Measurements from ENCODE around the gene TUFM. TPM values are rescaled to one million over a fixed set of nuclear protein-coding genes. Genes with fewer than 3 reads are reported as not detected.
"Not testable (repeated sequence)": the region's sequence is repeated elsewhere in the genome, so short reads cannot be mapped to it uniquely, and the experiment has no call there.

The TUFM gene
- total RNA-seq, result 162 TPM

DNA sequence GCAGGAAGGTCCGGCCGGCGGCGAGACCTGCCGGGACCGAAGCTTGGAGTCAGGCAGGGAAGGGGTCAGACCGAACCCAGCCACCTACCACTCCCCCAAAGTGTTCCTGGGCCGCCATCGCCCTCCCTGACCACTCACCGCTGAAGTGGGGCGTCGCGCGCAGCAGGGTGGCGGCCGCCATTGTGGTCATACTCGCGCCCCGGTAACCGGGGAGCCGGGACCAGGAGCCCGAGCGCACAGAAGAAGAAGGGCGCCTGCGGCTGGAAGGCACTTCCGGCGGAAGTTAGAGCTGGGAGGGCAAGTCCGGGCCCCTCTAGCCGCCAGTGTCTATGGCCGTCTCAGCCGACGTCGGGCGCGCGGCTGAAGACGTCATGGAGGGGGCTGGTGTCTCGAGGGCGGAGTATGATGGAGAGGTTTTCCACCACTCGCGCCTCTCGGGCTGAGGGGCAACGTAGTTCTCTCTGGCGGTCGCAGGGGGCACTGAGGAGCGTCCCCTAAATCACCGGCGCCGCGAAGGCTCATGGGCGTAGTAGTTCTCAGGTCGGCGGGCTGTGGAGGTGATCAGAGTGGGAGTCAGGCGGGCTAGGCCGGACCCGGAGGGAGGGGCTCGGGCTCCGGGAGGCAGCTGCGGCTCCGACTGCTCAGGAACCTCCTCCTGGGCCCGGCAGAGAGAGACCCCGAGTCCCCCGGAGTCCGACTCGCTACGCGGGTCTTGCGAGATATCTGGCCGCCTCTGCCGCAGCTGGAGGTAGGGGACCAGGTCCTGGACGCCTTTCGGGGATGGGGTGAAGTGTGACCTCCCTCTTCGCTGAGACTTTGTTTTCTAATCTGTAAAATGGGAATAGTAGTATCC, at the start of gene TUFM:
Gene TUFM (minus strand): TSS at position 269 of the 853 bp plus-strand sequence. CDS start 79 bp downstream, at position 190.
- peak; percentile 92 to 99 (median 99) for DNase-seq (ENCODE audit: low read depth in 2 of 3, low spot score in 2 of 3)

DNA sequence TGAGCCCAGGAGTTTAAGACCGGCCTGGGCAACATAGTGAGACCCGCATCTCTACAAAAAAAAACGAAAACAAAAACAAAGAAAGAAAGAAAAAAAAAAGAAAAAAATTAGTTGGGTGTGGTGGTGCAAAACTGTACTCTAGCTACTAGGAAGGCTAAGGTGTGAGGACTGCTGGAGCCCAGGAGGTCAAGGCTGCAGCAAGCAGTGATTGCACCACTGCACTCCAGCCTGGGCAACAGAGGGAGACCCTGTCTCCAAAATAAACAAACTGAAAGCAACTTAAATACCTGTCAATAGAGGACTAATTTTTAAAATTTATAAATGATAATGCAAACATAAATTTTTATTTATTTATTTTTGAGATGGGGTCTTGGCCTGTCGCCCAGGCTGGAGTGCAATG, 49.5 kb upstream of the TUFM start:
- no peak for DNase-seq (ENCODE audit: low read depth in 2 of 3, low spot score in 2 of 3)

DNA sequence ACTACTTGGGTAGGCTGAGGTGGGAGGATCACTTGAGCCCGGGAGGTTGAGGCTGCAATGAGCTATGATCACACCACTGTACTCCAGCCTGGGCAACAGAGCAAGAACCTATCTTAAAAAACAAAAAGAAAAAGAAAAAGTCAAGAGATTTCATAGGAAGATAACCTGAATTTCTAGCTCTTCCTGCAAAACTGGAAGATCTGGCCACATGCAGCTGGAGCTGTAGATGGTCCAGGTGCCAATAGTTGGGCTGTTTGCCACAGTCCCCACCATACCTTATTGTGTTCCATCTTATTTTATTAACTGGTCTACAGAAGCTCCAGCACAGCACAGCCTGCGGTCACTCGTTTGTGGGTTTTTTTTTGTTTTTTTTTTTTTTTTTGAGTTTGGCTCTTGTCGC, 47.1 kb upstream of the TUFM start:
- DNase-seq (ENCODE audit: low read depth in 2 of 3, low spot score in 2 of 3), result no peak

DNA sequence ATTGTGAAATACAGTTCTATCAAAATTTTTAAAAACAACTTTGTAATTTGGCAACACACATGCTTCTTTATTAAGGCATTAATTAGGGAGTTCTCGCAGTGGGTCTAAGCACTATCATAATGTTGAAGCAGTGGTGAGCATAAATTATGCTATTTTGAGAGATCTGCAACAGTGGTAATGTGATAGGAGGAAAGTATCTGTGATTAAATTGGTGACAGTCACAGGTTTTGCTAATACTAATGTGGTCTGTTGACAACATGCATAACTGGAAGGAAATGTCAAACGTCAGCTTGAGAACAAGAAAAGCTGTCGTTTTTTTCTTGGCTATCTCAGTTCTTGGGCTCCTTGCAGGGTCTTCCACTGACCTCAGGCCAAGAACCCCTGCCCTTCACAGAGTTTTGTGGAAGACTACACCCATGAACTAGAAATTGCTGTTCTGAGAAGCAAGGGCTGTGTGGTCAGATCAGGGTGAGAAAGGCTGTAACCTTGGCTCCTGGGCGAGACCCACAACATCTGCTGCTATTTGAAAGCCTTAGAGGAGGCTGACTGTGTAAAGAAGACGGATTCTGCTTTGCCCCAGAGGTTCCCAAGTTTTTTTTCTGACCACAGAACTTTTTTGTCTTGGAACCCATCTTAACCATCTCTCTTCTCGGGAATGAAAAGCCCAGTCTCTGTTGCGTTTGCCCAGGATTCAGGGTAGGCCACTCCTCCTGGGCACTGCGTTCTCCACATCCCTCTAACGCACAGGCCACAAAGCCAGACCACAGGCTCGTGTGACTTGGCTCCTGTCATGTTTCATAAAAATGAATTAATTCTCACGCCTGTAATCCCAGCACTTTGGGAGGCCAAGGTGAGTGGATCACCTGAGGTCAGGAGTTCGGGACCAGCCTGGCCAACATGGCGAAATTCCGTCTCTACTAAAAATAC, 46.1 kb upstream of the TUFM start:
- no peak for DNase-seq (ENCODE audit: low read depth in 2 of 3, low spot score in 2 of 3)

DNA sequence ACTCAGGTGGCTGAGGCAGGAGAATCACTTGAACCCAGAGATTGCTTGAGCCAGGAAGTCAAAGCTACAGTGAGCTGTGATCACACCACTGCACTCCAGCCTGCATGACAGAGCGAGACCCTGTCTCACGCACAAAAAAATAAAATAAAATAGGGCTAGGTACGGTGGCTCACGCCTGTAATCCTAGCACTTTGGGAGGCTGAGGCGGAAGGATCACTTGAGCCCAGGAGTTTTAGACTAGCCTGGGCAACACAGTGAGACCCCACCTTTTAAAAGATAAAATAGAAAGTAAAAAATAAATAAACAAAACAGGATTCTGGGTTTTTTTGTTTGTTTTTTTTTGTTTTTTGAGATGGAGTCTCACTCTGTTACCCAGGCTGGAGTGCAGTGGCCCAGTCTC, 44.2 kb upstream of the TUFM start:
- not testable (repeated sequence) for DNase-seq (ENCODE audit: low read depth in 2 of 3, low spot score in 2 of 3)

DNA sequence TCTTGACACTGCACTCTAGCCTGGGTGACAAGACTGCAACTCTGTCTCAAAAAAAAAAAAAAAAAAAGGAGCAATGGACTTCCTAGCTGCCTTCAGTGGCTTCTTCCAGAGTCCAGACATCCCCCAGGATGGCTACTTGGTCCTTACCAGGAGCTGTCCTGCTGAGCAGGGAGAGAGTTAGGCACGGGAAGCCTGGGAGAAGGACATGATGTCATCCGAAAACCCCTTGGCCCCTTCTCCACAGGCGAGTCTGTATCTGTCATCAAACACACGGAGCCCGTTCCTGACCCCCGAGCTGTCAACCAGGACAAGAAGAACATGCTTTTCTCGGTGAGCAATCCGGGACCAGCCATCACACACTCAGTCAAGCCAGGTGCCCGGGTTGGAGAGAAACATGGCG, 40.8 kb upstream of the TUFM start:
- DNase-seq (ENCODE audit: low read depth in 2 of 3, low spot score in 2 of 3), result no peak

DNA sequence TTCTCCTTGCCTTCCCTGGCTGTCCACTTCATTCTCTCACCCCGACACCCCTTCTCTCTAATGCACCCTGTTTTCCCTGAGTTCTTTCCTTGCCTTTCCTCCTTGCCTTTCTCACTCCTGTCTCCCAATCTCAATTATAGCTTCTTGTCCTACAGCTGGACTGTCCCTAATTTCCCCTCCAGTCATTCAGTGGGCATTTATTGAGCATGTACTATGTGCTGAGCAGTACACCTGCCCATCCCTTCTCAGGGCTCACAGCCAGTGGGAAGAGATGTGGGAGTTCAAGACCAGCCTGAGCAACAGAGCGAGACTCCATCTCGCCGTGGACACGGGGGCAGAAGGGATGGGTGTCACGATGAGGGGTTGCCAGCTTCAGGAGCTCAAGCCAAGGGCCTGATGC, 37.9 kb upstream of the TUFM start:
- DNase-seq (ENCODE audit: low read depth in 2 of 3, low spot score in 2 of 3), result no peak

DNA sequence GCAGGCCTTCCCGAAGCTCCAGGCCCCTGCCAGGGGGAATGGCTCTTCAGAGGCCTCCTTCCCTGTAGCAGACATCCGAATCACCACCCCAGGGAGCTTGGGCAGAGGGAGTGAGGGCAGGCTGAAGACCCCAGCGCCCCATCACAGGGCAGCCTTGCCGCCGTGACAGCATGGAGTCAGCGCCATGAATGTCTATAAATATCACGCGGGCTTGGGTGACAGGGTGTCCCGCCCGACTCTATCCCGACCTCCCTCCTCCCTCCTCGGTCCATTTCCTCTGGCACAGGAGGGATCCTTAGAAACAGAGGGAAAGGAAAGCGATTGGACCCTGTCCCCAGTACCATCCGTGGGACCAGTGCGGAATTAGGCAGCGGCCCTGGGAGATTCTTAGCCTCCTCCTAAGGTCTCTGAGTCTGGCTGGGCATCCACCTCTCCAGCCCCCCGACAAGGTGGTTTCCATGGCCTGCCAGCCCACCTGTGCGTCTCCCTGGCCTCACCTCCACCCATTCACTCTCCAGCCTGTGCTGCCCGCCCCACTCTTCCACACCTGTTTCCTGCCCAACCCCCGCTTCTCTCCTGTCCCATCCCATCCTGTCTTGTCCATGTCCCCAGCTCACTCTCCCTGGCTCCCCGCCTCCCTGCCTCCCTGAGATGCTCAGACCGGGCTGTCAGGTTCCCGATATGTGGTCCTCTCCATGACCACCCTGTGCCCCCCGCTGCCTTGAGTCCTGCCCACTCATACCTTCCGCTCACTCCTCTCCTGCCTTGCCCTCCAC, 37.3 kb upstream of the TUFM start:
- DNase-seq (ENCODE audit: low read depth in 2 of 3, low spot score in 2 of 3), result no peak

DNA sequence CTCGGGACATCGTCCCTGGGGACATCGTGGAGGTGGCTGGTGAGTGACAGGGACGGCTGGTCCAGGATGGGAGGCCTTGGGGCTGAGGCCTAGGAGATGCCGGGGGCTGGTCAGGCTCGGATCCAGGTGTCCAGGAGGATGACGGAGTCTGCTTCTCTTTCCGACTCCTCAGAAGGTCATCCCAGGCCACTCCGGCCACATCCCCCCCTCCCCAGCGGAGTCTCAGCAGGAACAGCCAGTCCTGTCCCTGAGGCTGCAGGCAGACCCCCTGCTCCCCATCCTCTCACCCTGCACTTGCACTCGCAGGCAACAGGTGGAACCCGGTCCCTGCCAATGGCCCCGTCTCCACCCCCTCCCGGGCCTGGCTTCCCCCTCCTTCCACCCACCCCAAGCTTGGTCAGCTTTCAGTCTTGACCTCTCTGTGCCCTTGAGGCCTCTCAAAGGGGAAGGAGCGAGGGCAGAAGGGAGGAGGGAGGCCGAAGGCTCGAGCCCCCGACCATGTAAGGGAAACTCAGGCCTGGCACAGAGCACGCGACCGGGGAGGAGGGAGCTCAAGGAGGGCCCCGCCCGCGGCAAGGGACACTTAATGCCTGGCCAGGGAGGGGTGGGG, 36.5 kb upstream of the TUFM start:
- DNase-seq (ENCODE audit: low read depth in 2 of 3, low spot score in 2 of 3), result no peak

DNA sequence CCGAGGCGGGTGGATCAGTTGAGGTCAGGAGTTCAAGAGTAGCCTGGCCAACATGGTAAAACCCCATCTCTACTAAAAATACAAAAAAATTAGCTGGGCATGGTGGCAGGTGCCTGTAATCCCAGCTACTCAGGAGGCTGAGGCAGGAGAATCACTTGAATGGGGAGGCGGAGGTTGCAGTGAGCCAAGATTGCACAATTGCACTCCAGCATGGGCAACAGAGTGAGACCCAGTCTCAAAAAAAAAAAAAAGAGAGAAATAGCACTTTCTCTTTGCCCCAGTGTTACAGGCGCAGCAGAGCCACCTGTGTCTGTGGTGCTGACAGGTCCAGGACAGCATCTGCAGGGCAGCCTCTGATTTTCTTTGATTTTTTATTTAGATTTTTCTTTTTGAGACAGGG, 35.4 kb upstream of the TUFM start:
- DNase-seq (ENCODE audit: low read depth in 2 of 3, low spot score in 2 of 3), result not testable (repeated sequence)

DNA sequence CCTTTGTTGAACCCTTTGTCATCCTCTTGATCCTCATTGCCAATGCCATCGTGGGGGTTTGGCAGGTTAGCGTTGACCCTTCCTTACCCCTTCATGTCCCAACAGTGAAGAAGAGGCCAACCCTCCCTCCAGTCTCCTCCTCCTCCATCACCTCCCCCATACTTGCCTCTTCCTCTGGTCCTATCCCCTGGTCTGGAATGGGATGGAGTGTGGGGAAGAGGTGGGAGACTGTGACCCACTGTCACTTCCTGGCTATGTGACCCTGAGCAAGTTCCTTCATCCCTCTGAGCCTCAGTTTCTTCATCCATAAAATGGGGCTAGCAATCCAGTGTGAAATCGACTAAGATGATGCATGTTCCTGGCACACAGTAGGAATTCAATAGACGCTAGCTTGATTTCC, 34.8 kb upstream of the TUFM start:
- DNase-seq (ENCODE audit: low read depth in 2 of 3, low spot score in 2 of 3), result no peak

DNA sequence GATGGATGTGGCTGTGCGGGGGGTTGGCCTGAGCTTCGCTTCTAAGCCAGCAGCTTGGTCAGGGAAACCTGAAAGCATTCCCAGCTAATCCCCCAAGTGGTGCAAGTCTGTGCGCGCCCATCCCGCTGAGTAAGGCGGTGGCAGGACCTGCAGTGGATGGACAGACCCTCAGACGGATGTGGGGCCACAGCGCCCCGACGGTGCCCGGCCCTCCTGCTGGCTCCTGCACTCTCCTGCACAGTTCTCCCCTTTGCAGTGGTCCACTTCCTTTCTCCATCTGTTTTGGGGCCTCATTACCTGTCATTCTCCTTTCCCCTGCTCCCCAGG, 34.4 kb upstream of the TUFM start:
- no peak for DNase-seq (ENCODE audit: low read depth in 2 of 3, low spot score in 2 of 3)

DNA sequence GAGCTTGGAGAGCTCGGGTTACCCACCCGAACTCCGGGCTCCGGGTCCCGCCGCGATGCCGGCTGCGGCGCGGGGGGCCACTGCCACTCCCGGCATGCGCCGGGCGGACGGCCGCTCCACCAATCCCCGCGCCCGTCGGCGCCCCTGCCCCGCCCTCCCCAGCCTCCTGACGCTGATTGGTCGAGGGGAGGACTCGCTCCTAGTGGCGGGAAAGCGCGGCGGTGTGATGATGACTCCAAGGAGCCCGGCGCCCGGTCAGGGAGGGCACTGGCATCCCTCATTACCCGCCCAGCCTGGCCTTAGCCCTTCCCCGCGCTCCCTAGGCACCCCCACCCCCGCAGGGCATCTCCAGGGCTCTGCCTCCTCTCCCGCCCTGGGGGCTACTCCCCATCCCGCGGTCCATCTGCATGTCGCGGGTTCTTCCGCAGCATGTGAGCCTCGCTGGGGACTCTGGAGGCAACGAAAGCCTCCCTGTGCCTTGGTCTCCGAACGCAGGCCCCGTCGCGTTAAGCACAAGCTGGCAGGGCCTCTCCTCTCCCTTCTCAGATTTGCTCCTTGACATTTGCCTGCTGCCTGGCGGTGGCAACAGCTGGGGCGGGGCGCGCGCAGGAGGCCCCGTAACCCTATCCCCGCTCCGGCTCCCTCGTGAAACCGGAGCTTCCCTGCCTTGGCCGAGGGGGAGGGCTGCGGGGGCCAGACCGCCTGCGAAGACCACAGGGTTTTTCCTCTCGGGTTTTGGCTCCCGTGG, 33.9 kb upstream of the TUFM start:
- peak; percentile 61 to 87 (median 86) for DNase-seq (ENCODE audit: low read depth in 2 of 3, low spot score in 2 of 3)

DNA sequence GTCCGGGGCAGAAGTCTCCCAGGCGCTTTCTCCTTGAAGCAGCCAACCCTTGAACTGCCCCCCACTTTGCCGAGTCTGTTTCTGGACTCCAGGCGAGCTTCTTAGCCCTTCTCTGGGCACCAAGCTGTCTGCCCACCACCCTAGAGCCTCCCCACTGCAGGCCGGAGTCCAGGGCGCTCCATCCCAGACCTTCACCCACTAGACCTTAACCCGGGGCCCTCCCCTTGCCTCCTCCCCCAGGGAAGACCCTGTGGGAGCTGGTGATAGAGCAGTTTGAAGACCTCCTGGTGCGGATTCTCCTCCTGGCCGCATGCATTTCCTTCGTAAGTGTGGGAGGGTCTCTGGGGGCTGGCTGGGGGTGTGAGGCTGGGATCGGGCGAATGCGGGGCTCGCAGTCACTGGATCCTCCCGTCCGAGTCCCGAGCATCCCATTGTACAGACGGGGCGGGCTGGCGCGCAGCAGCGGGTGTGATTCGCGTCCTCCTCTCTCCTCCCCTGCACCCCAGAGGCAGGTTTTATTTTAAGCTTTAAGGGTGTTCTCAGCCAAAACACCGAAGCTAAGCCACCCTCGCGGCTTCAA, 33.2 kb upstream of the TUFM start:
- no peak for DNase-seq (ENCODE audit: low read depth in 2 of 3, low spot score in 2 of 3)

DNA sequence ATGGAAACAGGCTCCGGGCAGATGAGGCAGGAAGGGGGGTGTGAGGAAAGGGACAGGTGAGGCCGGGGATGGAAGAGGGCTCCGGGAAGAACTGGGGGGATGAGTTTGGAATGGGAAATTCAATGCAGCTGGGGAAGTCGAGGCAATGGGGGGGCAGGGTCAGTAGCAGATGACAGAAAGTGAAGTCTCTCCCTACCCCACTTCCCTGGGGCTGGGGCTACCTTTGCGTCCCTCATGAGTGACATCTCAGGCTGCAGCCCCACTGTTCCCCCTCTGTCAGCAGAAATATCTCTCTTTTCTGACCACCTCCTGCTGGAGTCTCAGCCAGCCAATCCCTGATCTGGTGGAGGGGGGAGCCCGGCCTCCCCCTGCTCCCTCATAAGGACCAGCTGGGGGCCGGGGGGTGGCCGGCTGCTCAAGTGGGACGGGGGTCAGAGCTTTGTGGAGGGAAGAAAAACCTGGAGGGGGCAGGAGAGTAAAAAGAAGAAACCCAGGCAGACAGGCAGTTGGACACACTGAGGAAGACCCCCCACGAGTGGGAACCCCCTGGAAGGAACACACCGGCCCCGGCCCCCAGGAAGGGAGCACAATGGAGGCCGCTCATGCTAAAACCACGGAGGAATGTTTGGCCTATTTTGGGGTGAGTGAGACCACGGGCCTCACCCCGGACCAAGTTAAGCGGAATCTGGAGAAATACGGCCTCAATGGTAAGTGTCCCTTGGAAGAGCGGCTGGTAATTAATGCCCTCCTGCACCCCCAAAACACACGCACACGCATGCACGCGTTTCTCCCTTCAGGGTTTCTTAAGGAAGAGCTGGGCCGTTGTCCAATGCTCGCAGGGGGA, 32.2 kb upstream of the TUFM start, which contains the start of gene ATP2A1:
Gene ATP2A1 (plus strand): TSS at position 406 of the 844 bp plus-strand sequence. CDS start 184 bp downstream, at position 590.
- DNase-seq (ENCODE audit: low read depth in 2 of 3, low spot score in 2 of 3), result no peak

DNA sequence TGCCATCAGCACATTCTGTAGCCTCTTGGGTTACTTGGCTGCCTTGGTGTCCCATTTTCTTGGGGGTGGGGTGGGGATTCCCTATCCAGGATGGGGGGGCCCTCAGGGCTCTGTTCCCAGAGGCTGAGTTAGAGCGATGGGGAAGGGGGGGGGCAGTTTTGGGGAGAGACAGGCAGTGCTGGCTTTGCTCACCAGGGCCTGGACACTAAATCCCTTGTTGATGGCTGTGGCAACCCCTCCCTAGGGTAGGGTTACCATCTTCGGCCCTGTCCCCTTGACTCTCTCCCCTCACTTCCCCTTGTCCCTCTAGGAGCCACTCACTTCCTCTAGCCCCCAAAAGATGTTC, 31.5 kb upstream of the TUFM start:
- no peak for DNase-seq (ENCODE audit: low read depth in 2 of 3, low spot score in 2 of 3)

DNA sequence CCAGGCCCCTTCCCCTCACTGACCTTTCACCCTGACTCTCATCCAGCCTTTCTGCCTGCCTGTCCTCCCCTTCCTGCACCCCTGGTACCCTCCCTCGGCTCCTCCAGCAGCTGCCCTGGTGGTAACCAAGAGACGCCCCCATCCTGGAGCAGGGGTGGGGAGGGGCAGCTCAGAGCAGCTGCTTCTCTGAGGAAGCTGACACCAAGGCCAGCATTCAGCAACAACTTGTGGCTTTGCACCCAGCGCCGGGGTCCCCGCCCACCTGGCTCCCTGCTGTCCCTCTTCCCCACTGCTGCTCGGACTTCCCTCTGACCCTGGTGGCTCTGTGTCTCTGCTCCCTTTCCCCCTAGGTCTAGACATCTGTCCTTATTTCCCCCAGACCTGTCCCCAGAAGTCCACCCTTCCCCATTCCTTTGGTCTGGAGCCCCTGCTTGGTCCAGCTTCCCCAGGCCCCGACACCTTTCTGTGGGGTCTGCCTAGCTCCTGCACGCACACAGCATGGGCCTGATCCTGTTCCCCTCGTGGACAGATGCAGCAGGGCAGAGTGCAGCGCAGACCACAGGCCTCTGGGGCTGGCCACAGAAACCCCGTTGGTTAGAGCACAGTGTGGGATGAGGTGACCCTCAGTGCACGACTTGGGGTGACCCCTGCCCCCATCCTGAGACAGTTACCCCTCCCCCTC, 31.0 kb upstream of the TUFM start:
- DNase-seq (ENCODE audit: low read depth in 2 of 3, low spot score in 2 of 3), result no peak

DNA sequence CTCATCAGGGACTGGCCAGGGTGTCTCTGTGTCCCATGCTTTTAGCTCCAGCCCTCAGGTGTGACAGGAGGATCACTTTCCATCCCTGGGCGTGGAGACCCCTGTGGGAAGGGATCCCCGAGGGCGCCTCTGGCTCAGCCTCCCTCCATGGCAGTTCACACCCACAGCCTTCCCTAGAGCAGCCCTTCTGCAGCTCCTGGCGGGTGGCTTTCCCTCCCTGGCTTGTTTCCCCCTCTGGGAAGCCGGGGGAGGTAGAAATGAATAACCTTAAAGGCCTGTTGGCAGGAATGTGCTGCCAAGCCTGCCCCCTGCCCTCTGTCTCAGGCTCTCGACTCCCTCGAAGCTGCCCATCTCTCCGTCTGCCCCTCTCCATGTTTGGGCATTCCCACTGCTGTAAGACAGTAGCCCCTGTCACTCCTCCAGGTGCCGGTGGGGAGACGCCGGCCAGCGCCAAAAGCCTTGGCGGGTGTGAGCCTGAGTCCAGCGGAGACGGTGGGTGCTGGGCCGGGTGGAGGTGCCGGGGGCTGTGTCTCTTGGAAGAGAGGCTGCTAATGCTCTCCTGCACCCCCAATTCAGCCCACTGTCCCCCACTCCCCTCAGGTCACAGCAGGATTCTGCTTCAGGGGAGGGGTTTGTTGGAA, 30.0 kb upstream of the TUFM start:
- no peak for DNase-seq (ENCODE audit: low read depth in 2 of 3, low spot score in 2 of 3)
